GM12874 (cell line): ENCODE results near the gene ZNF488.

ENCODE experiments used
- CTCF ChIP-seq: IDR thresholded peaks from 2 replicates; pipeline ENCODE4 v1.5.1; 2011; ENCODE audit warnings: low read depth, mild to moderate bottlenecking, control low read depth, low read length, moderate library complexity; ENCODE audit not compliant: insufficient read depth

The ZNF488 gene

GRCh38 chr10:47389619-47390018 lies 5.5 kb upstream of the ZNF488 start:
- no peak for TF ChIP-seq CTCF

DNA sequence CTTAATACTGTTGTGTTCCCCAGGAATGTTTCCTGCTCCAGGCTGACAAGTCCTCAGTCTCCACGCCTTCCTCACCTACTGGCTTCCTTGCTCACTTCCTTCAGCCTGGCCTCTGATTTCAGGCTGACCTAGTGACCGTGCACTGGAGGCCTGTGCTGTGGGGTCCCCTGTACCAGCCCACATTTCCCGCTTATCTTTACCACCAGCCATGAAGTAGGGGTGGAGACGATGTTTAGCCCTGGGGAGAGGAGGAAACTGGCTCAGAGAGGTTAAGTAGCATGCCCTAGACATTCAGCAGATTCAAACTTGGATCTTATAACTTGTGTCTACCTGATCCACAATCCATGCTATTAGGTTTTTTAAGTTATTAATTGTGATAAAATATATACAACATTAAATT lies 4.8 kb upstream of the ZNF488 start:
- TF ChIP-seq CTCF, result no peak

DNA sequence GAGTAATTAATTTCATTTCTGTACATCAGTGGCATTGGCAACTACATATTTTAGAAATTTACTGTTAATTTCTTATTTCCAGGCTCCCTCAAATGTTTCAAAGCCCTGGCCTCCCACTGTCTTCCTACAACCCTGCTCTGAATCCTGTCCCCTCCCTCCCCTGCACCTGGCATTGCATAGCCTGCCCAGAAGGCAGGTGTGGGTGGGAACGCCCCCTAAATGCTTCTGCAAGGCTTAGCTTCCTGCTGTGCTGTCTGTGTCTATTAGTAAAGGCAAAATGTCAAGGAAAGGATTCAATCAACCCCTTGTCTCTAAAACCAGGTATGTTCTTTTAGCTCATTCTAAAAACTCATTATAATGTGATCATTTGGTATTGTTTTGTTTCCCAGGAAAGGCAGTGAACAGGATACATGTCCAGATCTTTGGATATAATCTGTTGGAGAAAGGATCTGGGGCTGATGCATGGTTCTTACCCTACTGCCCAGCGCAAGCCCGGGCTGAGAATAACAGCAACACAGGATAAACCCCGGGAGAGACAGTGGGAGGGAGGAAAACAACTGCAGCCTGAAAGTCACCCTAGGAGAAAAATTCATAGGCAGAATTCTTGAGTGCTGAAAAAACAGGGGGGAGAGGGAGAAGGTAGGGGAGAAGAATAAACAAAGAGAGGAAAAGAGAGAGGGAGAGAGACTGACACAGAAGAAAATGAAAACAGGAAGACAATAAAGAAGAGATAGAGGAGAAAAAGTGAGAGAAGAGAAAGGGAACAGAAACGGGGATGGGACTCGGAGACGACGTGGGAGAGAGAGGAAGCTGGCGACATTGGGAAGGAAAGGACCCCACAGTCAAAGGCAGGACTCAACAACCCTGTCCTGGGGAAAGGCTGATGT lies 589 bp downstream of the ZNF488 start:
- TF ChIP-seq CTCF, result no peak

DNA sequence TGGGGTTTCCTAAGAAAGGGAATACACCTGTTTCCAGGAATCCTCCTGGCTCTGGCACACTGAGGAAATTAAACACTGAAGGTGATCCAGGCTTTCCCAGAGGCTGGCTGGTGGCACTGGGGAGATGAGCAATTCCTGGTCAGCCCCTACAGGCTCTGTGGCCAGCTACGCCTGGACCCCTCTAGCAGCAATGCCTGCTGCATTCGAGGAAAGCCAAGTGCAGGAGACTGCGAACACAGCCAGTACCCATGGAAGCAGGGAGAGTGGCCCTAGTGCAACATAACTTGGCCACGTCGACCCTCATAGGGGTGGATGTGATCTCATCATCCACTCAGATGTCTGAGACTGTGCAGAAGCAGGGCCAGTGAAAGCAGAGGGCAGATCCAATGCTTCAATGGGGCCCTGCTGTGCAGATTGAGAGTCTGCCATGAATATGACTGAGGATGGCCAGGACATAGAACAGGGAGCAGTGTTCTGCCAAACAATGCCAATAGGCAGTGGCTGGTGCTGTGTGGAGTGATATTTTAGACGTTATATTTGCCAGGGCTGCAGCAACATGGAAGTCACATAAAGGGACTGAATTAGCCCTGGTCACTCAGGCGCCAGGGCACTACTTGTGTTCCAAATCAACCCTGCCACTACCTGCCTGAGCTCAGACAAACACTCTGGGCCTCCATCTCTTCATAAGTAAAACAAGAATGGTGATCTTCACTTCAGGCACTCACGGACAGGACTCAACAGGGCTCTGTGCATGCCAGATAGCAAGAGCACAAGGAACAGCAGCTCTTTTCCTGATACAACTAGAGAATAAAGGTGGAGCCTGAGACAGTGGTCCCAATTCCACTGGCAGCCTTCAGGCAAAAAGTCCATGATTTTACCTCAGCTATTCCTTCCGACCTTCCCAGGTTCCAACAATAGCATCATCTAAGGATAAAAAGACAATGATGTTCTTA lies 2.4 kb downstream of the ZNF488 start:
- no peak for TF ChIP-seq CTCF

GRCh38 chr10:47381103-47381395 lies 3.0 kb downstream of the ZNF488 start:
- no peak for TF ChIP-seq CTCF

DNA sequence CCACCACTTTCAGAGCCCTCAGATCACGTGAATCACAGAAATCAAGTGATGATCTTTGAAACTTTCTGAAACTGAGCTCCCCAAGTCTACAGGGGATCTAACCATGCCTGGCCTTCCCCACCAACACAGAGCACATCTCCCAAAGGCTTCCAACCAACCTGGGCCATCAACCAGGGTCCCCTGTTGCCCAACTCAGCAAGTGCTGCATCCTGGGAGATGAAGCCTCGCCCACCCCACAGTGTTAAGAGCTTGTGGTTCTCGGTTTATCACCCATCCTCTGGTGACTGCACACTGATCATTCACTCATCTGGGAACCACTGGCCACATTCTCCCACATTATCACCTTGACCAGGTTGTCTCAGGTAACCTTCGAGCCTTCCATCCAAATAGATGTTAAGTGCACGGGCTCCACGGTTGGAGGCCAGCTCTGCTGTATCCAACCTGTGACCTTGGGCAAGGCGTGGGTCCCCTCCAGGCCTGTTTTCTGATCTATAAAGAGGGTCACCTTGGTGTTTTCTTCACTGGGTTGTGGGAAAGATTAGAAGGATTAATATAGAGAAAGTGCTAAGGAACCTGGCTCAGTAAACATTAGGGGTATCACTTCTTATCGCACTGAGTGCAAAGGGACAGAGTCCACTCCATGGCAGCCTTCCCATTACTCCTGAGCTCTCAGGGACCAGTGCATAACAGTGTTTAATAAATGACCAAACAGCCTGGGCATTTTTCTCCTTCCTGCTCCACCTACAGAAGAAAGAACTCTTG lies 3.6 kb downstream of the ZNF488 start:
- TF ChIP-seq CTCF, result no peak

- no peak for TF ChIP-seq CTCF
Observed at GRCh38 chr10:47379901-47380300, 4.2 kb downstream of the ZNF488 start.
